ENCODE results near the gene IGLL5. TPM values are rescaled to one million over a fixed set of nuclear protein-coding genes. Genes with fewer than 3 reads are reported as not detected.

The IGLL5 gene
- total and polyA plus RNA-seq, 2 donors (not counting 1 experiment from before 2014, with no cell fraction given) = not detected

- Histone ChIP-seq H3K4me2 (ENCODE audit: extremely low read depth, insufficient read depth, low read length) (no peak overlapping the region), H3K9me3 (ENCODE audit: control insufficient read depth, insufficient read depth, low read depth, low read length) (no peaks in the 10 kb centered on the region), H3K4me1 (ENCODE audit: control insufficient read depth, extremely low read depth, insufficient read depth, low read length) (no peaks in the 10 kb centered on the region), H3K27me3 (ENCODE audit: control insufficient read depth, insufficient read depth, low read length) (no peaks in the 10 kb centered on the region), H2AFZ (ENCODE audit: low read length) (no peak overlapping the region), H4K20me1 (ENCODE audit: control insufficient read depth, extremely low read depth, insufficient read depth, low read length) (no peaks in the 10 kb centered on the region), H3K36me3 (ENCODE audit: control insufficient read depth, insufficient read depth, low read length) (no peaks in the 10 kb centered on the region), H3K4me3 (replicated peaks in 1 of 4; ENCODE audit: control extremely low read depth in 1 of 4, insufficient read depth in 1 of 4, low read depth in 3 of 4, low read length in 4 of 4) (no peak overlapping the region), H3K9ac (ENCODE audit: insufficient read depth, low read length) (no peak overlapping the region), H3K27ac (ENCODE audit: insufficient read depth, low read length) (no peak overlapping the region), H3K79me2 (ENCODE audit: control insufficient read depth, insufficient read depth, low read length) (no peaks in the 10 kb centered on the region)
- DNase-seq (ENCODE audit: low read depth in 2 of 2) = no peak
- no peak for TF ChIP-seq CTCF (conservative IDR thresholded peaks at IDR 0.05 in 1 of 2, IDR thresholded peaks at IDR 0.05 in 1 of 2; ENCODE audit: low read depth in 1 of 2, low read length in 2 of 2)
- TF ChIP-seq EZH2 (IDR thresholded peaks at IDR 0.05; ENCODE audit: low read length, missing control alignments) = no peak
Observed at GRCh38 chr22:22940961-22941605, 53.5 kb downstream of the IGLL5 start.

GRCh38 chr22:22941831-22942510, 54.4 kb downstream of the IGLL5 start:
- no peaks in the 10 kb centered on the region for H3K27me3 ChIP-seq (ENCODE audit: control insufficient read depth, insufficient read depth, low read length)
- H3K79me2 ChIP-seq (ENCODE audit: control insufficient read depth, insufficient read depth, low read length) = no peaks in the 10 kb centered on the region
- no peak overlapping the region for H3K4me3 ChIP-seq (replicated peaks in 1 of 4; ENCODE audit: control extremely low read depth in 1 of 4, insufficient read depth in 1 of 4, low read depth in 3 of 4, low read length in 4 of 4)
- no peak overlapping the region for H2AFZ ChIP-seq (ENCODE audit: low read length)
- no peak overlapping the region for H3K4me2 ChIP-seq (ENCODE audit: extremely low read depth, insufficient read depth, low read length)
- no peaks in the 10 kb centered on the region for H3K36me3 ChIP-seq (ENCODE audit: control insufficient read depth, insufficient read depth, low read length)
- H3K9ac ChIP-seq (ENCODE audit: insufficient read depth, low read length) = no peak overlapping the region
- no peaks in the 10 kb centered on the region for H3K9me3 ChIP-seq (ENCODE audit: control insufficient read depth, insufficient read depth, low read depth, low read length)
- DNase-seq (ENCODE audit: low read depth in 2 of 2) = no peak
- no peak overlapping the region for H3K27ac ChIP-seq (ENCODE audit: insufficient read depth, low read length)
- no peaks in the 10 kb centered on the region for H4K20me1 ChIP-seq (ENCODE audit: control insufficient read depth, extremely low read depth, insufficient read depth, low read length)
- no peaks in the 10 kb centered on the region for H3K4me1 ChIP-seq (ENCODE audit: control insufficient read depth, extremely low read depth, insufficient read depth, low read length)
- TF ChIP-seq CTCF (conservative IDR thresholded peaks at IDR 0.05 in 1 of 2, IDR thresholded peaks at IDR 0.05 in 1 of 2; ENCODE audit: low read depth in 1 of 2, low read length in 2 of 2) = no peak
- no peak for TF ChIP-seq EZH2 (IDR thresholded peaks at IDR 0.05; ENCODE audit: low read length, missing control alignments)

GRCh38 chr22:22942511-22943329, 55.1 kb downstream of the IGLL5 start:
- no peak overlapping the region for H3K27ac ChIP-seq (ENCODE audit: insufficient read depth, low read length)
- no peak overlapping the region for H3K4me3 ChIP-seq (replicated peaks in 1 of 4; ENCODE audit: control extremely low read depth in 1 of 4, insufficient read depth in 1 of 4, low read depth in 3 of 4, low read length in 4 of 4)
- no peaks in the 10 kb centered on the region for H3K36me3 ChIP-seq (ENCODE audit: control insufficient read depth, insufficient read depth, low read length)
- peak; percentile 33 to 56 for DNase-seq (ENCODE audit: low read depth in 2 of 2)
- H4K20me1 ChIP-seq (ENCODE audit: control insufficient read depth, extremely low read depth, insufficient read depth, low read length) = no peaks in the 10 kb centered on the region
- no peaks in the 10 kb centered on the region for H3K9me3 ChIP-seq (ENCODE audit: control insufficient read depth, insufficient read depth, low read depth, low read length)
- no peaks in the 10 kb centered on the region for H3K27me3 ChIP-seq (ENCODE audit: control insufficient read depth, insufficient read depth, low read length)
- TF ChIP-seq CTCF (conservative IDR thresholded peaks at IDR 0.05 in 1 of 2, IDR thresholded peaks at IDR 0.05 in 1 of 2; ENCODE audit: low read depth in 1 of 2, low read length in 2 of 2) (peak; percentile 37 to 73), EZH2 (IDR thresholded peaks at IDR 0.05; ENCODE audit: low read length, missing control alignments) (no peak)
- H3K9ac ChIP-seq (ENCODE audit: insufficient read depth, low read length) = no peak overlapping the region
- no peaks in the 10 kb centered on the region for H3K79me2 ChIP-seq (ENCODE audit: control insufficient read depth, insufficient read depth, low read length)
- no peak overlapping the region for H2AFZ ChIP-seq (ENCODE audit: low read length)
- H3K4me2 ChIP-seq (ENCODE audit: extremely low read depth, insufficient read depth, low read length) = no peak overlapping the region
- no peaks in the 10 kb centered on the region for H3K4me1 ChIP-seq (ENCODE audit: control insufficient read depth, extremely low read depth, insufficient read depth, low read length)

Data from fibroblast of lung (primary cell).